Measurements from ENCODE around the gene MOCS1. TPM values are rescaled to one million over a fixed set of nuclear protein-coding genes. Genes with fewer than 3 reads are reported as not detected.

MOCS1 gene
- polyA plus RNA-seq, 1 of the 3 experiments (the other 2 are of a cell fraction), result 4.2 TPM

DNA sequence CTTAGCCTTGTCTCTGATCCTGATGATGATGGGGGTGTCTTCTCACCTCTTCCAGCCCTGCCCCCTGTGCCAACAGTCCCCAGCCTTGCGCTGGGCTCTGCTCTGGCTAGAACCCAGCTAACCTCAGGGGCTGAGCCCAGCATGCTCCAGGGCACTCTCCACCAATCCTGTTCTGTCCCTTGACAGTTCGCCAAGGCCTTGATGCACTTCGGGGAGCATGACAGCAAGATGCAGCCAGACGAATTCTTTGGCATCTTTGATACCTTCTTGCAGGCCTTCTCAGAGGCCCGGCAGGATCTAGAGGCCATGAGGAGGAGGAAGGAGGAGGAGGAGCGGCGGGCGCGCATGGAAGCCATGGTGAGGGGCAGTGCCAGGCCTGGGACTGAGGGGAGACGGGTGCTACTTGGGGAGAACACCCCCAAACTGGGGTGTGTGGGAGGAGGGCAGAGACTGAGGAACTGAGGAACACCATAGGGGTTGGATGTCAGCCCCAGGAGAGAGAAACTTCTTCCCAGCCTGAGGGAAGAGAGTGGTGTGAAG, 33.1 kb downstream of the MOCS1 start:
- Histone ChIP-seq H3K4me3 (ENCODE audit: low read depth in 2 of 2, low read length in 1 of 2) (no peak overlapping the region), H3K36me3 (replicated peaks in 1 of 2; ENCODE audit: control insufficient read depth in 1 of 2, insufficient read depth in 2 of 2, low read length in 1 of 2) (no peaks in the 10 kb centered on the region), H3K9me2 (no peaks in the 10 kb centered on the region), H3K9ac (no peak overlapping the region), H4K20me1 (ENCODE audit: insufficient read depth) (no peaks in the 10 kb centered on the region), H3K27ac (ENCODE audit: low read depth in 2 of 2, low read length in 1 of 2) (no peak overlapping the region), H3K9me3 (no peaks in the 10 kb centered on the region), H3K79me2 (ENCODE audit: insufficient read depth) (no peaks in the 10 kb centered on the region), H3K4me2 (no peak overlapping the region), H2AFZ (ENCODE audit: low read depth) (no peak overlapping the region), H3K4me1 (ENCODE audit: control insufficient read depth in 1 of 2, insufficient read depth in 2 of 2, low read depth in 1 of 2, low read length in 1 of 2) (peaks cover 0 to 4% of the 10 kb centered on the region in 2 experiments; a peak in 1 of 4 replicates), H3K27me3 (ENCODE audit: insufficient read depth) (no peaks in the 10 kb centered on the region), H3F3A (replicated peaks; ENCODE audit: insufficient read depth) (no peaks in the 10 kb centered on the region)
- 66% methylated on average over 10 of the region's 10 CpGs for WGBS (ENCODE audit: low lambda C conversion rate)
- CTCF ChIA-PET, result interaction anchor here (1.2 kb wide), 1 partner anchor 523 kb away, joined by 3 read pairs; no protein-coding TSS in a partner anchor
- TF ChIP-seq, protein P1, sequence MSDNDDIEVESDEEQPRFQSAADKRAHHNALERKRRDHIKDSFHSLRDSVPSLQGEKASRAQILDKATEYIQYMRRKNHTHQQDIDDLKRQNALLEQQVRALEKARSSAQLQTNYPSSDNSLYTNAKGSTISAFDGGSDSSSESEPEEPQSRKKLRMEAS (IDR thresholded peaks at IDR 0.05; ENCODE audit: low read depth), result no peak
- no peak for TF ChIP-seq NFIC (IDR thresholded peaks at IDR 0.05; ENCODE audit: borderline replicate concordance)
- no peak for TF ChIP-seq RXRA (IDR thresholded peaks at IDR 0.05; ENCODE audit: borderline replicate concordance, low read depth)
- TF ChIP-seq, protein P2, sequence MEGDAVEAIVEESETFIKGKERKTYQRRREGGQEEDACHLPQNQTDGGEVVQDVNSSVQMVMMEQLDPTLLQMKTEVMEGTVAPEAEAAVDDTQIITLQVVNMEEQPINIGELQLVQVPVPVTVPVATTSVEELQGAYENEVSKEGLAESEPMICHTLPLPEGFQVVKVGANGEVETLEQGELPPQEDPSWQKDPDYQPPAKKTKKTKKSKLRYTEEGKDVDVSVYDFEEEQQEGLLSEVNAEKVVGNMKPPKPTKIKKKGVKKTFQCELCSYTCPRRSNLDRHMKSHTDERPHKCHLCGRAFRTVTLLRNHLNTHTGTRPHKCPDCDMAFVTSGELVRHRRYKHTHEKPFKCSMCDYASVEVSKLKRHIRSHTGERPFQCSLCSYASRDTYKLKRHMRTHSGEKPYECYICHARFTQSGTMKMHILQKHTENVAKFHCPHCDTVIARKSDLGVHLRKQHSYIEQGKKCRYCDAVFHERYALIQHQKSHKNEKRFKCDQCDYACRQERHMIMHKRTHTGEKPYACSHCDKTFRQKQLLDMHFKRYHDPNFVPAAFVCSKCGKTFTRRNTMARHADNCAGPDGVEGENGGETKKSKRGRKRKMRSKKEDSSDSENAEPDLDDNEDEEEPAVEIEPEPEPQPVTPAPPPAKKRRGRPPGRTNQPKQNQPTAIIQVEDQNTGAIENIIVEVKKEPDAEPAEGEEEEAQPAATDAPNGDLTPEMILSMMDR (IDR thresholded peaks at IDR 0.05), result no peak
- TF ChIP-seq CHD2 (IDR thresholded peaks at IDR 0.05; ENCODE audit: low read length, partially characterized antibody), result no peak
- no peak for TF ChIP-seq MEF2A (IDR thresholded peaks at IDR 0.05; ENCODE audit: borderline replicate concordance, low read depth)
- no peak for TF ChIP-seq YY1 (IDR thresholded peaks at IDR 0.05; ENCODE audit: low read depth)
- no peak for TF ChIP-seq RAD21 (IDR thresholded peaks at IDR 0.05; ENCODE audit: low read length)
- TF ChIP-seq GATA2 (CRISPR knock-in tag; IDR thresholded peaks at IDR 0.05), result no peak
- TF ChIP-seq FOSL2 (IDR thresholded peaks at IDR 0.05; ENCODE audit: borderline replicate concordance, low read depth), result no peak
- no peak for TF ChIP-seq TCF12 (IDR thresholded peaks at IDR 0.05)
- TF ChIP-seq RFX5 (IDR thresholded peaks at IDR 0.05; ENCODE audit: low read length), result no peak
- TF ChIP-seq, protein P3, sequence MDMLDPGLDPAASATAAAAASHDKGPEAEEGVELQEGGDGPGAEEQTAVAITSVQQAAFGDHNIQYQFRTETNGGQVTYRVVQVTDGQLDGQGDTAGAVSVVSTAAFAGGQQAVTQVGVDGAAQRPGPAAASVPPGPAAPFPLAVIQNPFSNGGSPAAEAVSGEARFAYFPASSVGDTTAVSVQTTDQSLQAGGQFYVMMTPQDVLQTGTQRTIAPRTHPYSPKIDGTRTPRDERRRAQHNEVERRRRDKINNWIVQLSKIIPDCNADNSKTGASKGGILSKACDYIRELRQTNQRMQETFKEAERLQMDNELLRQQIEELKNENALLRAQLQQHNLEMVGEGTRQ (IDR thresholded peaks at IDR 0.05; ENCODE audit: borderline replicate concordance, low read depth, low read length), result no peak
- TF ChIP-seq, protein P4, sequence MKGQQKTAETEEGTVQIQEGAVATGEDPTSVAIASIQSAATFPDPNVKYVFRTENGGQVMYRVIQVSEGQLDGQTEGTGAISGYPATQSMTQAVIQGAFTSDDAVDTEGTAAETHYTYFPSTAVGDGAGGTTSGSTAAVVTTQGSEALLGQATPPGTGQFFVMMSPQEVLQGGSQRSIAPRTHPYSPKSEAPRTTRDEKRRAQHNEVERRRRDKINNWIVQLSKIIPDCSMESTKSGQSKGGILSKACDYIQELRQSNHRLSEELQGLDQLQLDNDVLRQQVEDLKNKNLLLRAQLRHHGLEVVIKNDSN (IDR thresholded peaks at IDR 0.05; ENCODE audit: borderline replicate concordance, low read depth), result no peak
- no peak for TF ChIP-seq FOXJ3 (CRISPR knock-in tag; IDR thresholded peaks at IDR 0.05)
- TF ChIP-seq, protein P5, sequence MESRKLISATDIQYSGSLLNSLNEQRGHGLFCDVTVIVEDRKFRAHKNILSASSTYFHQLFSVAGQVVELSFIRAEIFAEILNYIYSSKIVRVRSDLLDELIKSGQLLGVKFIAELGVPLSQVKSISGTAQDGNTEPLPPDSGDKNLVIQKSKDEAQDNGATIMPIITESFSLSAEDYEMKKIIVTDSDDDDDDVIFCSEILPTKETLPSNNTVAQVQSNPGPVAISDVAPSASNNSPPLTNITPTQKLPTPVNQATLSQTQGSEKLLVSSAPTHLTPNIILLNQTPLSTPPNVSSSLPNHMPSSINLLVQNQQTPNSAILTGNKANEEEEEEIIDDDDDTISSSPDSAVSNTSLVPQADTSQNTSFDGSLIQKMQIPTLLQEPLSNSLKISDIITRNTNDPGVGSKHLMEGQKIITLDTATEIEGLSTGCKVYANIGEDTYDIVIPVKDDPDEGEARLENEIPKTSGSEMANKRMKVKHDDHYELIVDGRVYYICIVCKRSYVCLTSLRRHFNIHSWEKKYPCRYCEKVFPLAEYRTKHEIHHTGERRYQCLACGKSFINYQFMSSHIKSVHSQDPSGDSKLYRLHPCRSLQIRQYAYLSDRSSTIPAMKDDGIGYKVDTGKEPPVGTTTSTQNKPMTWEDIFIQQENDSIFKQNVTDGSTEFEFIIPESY (IDR thresholded peaks at IDR 0.05; ENCODE audit: borderline replicate concordance, low read depth), result no peak
- TF ChIP-seq, protein P6, sequence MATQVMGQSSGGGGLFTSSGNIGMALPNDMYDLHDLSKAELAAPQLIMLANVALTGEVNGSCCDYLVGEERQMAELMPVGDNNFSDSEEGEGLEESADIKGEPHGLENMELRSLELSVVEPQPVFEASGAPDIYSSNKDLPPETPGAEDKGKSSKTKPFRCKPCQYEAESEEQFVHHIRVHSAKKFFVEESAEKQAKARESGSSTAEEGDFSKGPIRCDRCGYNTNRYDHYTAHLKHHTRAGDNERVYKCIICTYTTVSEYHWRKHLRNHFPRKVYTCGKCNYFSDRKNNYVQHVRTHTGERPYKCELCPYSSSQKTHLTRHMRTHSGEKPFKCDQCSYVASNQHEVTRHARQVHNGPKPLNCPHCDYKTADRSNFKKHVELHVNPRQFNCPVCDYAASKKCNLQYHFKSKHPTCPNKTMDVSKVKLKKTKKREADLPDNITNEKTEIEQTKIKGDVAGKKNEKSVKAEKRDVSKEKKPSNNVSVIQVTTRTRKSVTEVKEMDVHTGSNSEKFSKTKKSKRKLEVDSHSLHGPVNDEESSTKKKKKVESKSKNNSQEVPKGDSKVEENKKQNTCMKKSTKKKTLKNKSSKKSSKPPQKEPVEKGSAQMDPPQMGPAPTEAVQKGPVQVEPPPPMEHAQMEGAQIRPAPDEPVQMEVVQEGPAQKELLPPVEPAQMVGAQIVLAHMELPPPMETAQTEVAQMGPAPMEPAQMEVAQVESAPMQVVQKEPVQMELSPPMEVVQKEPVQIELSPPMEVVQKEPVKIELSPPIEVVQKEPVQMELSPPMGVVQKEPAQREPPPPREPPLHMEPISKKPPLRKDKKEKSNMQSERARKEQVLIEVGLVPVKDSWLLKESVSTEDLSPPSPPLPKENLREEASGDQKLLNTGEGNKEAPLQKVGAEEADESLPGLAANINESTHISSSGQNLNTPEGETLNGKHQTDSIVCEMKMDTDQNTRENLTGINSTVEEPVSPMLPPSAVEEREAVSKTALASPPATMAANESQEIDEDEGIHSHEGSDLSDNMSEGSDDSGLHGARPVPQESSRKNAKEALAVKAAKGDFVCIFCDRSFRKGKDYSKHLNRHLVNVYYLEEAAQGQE (IDR thresholded peaks at IDR 0.05; ENCODE audit: low read depth, low read length), result no peak
- POLR2A ChIA-PET, result no interaction called here
- no peak for DNase-seq

All from SK-N-SH (cell line).